H9 (cell line): Measurements from ENCODE around the gene NBDY. TPM values are rescaled to one million over a fixed set of nuclear protein-coding genes. Genes with fewer than 3 reads are reported as not detected.
A peak's percentile ranks its signal among the peaks of the same experiment; 100 is the strongest.

Source experiments
- DNase-seq: peaks from one replicate; pipeline ENCODE4 v3.0.0-alpha.2; 2017
- H2AFZ ChIP-seq: one replicate; pipeline ENCODE4 v1.6.1; 2013; ENCODE audit warnings: mild to moderate bottlenecking, low read length, control low read depth, moderate library complexity
- H2AK5ac ChIP-seq: 2 replicates; pipeline ENCODE4 v1.6.1; 2013; ENCODE audit warnings: low read length, control low read depth, mixed read lengths; ENCODE audit not compliant: insufficient read length
- H2BK120ac ChIP-seq: one replicate; pipeline ENCODE4 v1.6.1; 2013; ENCODE audit warnings: low read depth, mild to moderate bottlenecking, low read length, control low read depth, inconsistent platforms; ENCODE audit not compliant: poor library complexity, severe bottlenecking
- H2BK12ac ChIP-seq: 2 replicates; pipeline ENCODE4 v1.6.1; 2013; ENCODE audit warnings: low read length, control low read depth, mixed read lengths, low read depth; ENCODE audit not compliant: insufficient read length
- H2BK15ac ChIP-seq: 2 replicates; pipeline ENCODE4 v1.6.1; 2013; ENCODE audit warnings: low read depth, low read length, control low read depth
- H2BK20ac ChIP-seq: one replicate; pipeline ENCODE4 v1.6.1; 2013; ENCODE audit warnings: low read depth, mild to moderate bottlenecking, low read length, control low read depth, inconsistent platforms; ENCODE audit not compliant: poor library complexity, severe bottlenecking
- H2BK5ac ChIP-seq: 2 replicates; pipeline ENCODE4 v1.6.1; 2013; ENCODE audit warnings: low read length, control low read depth, mixed read lengths; ENCODE audit not compliant: insufficient read length
- H3K14ac ChIP-seq: 2 replicates; pipeline ENCODE4 v1.6.1; 2013; ENCODE audit warnings: low read length, control low read depth; ENCODE audit not compliant: insufficient read depth
- H3K18ac ChIP-seq: 2 replicates; pipeline ENCODE4 v1.6.1; 2013; ENCODE audit warnings: low read depth, mild to moderate bottlenecking, mixed read lengths, low read length, control low read depth; ENCODE audit not compliant: insufficient read length
- H3K23ac ChIP-seq: 2 replicates; pipeline ENCODE4 v1.6.1; 2013; ENCODE audit warnings: low read length, control low read depth, mixed read lengths, low read depth; ENCODE audit not compliant: insufficient read length
- H3K23me2 ChIP-seq: 2 replicates; pipeline ENCODE4 v1.6.1; 2013; ENCODE audit warnings: low read depth, mild to moderate bottlenecking, mixed read lengths, low read length, control low read depth; ENCODE audit not compliant: insufficient read length, poor library complexity, severe bottlenecking
- H3K27ac ChIP-seq: 2 replicates; pipeline ENCODE4 v1.5.1; 2013; ENCODE audit warnings: low read length, control low read depth, mixed read lengths, low read depth; ENCODE audit not compliant: insufficient read length
- H3K27me3 ChIP-seq: 2 replicates; pipeline ENCODE4 v1.6.1; 2013; ENCODE audit warnings: low read length, control low read depth, inconsistent platforms; ENCODE audit not compliant: insufficient read depth
- H3K4ac ChIP-seq: 2 replicates; pipeline ENCODE4 v1.6.1; 2013; ENCODE audit warnings: low read depth, mild to moderate bottlenecking, control low read depth, inconsistent platforms, low read length, moderate library complexity
- H3K4me1 ChIP-seq: 2 replicates; pipeline ENCODE4 v1.6.1; 2013; ENCODE audit warnings: low read length, control low read depth, inconsistent platforms; ENCODE audit not compliant: insufficient read depth
- H3K4me2 ChIP-seq: 2 replicates; pipeline ENCODE4 v1.6.1; 2013; ENCODE audit warnings: low read length, control low read depth, mixed read lengths; ENCODE audit not compliant: insufficient read length, insufficient read depth
- H3K56ac ChIP-seq: 2 replicates; pipeline ENCODE4 v1.6.1; 2013; ENCODE audit warnings: low read depth, mild to moderate bottlenecking, mixed read lengths, low read length, control low read depth; ENCODE audit not compliant: insufficient read length
- H3K79me1 ChIP-seq: 2 replicates; pipeline ENCODE4 v1.6.1; 2013; ENCODE audit warnings: low read depth, mild to moderate bottlenecking, moderate library complexity, low read length, control low read depth, inconsistent platforms; ENCODE audit not compliant: insufficient read depth, poor library complexity, severe bottlenecking
- H3K79me2 ChIP-seq: 2 replicates; pipeline ENCODE4 v1.6.1; 2013; ENCODE audit warnings: low read length, control low read depth, inconsistent platforms; ENCODE audit not compliant: insufficient read depth
- H3K9ac ChIP-seq: 2 replicates; pipeline ENCODE4 v1.6.1; 2013; ENCODE audit warnings: low read length, control low read depth, mixed read lengths; ENCODE audit not compliant: insufficient read length; ENCODE audit errors: extremely low read depth
- H3K9me3 ChIP-seq: one replicate; pipeline ENCODE4 v1.6.1; 2013; ENCODE audit warnings: low read depth, low read length, inconsistent platforms; ENCODE audit not compliant: control insufficient read depth
- H3T11ph ChIP-seq: one replicate; pipeline ENCODE4 v1.6.1; 2013; ENCODE audit warnings: mild to moderate bottlenecking, low read length, control low read depth, inconsistent platforms
- H4K20me1 ChIP-seq: one replicate; pipeline ENCODE4 v1.6.1; 2013; ENCODE audit not compliant: control insufficient read depth, insufficient read length, insufficient read depth
- H4K5ac ChIP-seq: 2 replicates; pipeline ENCODE4 v1.6.1; 2013; ENCODE audit warnings: low read depth, mild to moderate bottlenecking, mixed read lengths, low read length, control low read depth; ENCODE audit not compliant: insufficient read length
- H4K8ac ChIP-seq: replicated peaks from 2 replicates; pipeline ENCODE4 v1.6.1; 2013; ENCODE audit warnings: low read length, control low read depth, mixed read lengths, low read depth; ENCODE audit not compliant: insufficient read length
- H4K91ac ChIP-seq: 2 replicates; pipeline ENCODE4 v1.6.1; 2013; ENCODE audit warnings: low read depth, mild to moderate bottlenecking, moderate library complexity, mixed read lengths, low read length, control low read depth; ENCODE audit not compliant: insufficient read length
- H3K27ac Mint-ChIP-seq, 3 experiments: 2 replicates in 2 of 3; 3 replicates in 1 of 3; pipeline ENCODE4 v1.8.0; 2020 to 2021; ENCODE audit warnings: mixed read lengths in 3 of 3, mild to moderate bottlenecking in 1 of 3, moderate library complexity in 1 of 3
- H3K27me3 Mint-ChIP-seq: 2 replicates; pipeline ENCODE4 v1.8.0; 2021; ENCODE audit warnings: low read depth, mild to moderate bottlenecking, moderate library complexity, mixed read lengths
- H3K36me3 Mint-ChIP-seq, 3 experiments: 2 replicates in 2 of 3; 3 replicates in 1 of 3; pipeline ENCODE4 v1.8.0; 2020 to 2021; ENCODE audit warnings: low read depth in 3 of 3, mixed read lengths in 3 of 3; ENCODE audit not compliant: insufficient read depth in 1 of 3
- H3K4me1 Mint-ChIP-seq, 2 experiments: 2 replicates each; pipeline ENCODE4 v1.8.0; 2020; ENCODE audit warnings: mixed read lengths in 2 of 2
- H3K4me3 Mint-ChIP-seq, 2 experiments: 2 replicates in 1 of 2; 3 replicates in 1 of 2; pipeline ENCODE4 v1.8.0; 2020 to 2021; ENCODE audit warnings: mild to moderate bottlenecking in 2 of 2, mixed read lengths in 2 of 2, moderate library complexity in 1 of 2
- H3K9me3 Mint-ChIP-seq, 2 experiments: 2 replicates in 1 of 2; 3 replicates in 1 of 2; pipeline ENCODE4 v1.8.0; 2020; ENCODE audit warnings: mild to moderate bottlenecking in 2 of 2, mixed read lengths in 2 of 2, moderate library complexity in 1 of 2
- WGBS: extraction: QIAGEN DNeasy Blood & Tissue Kit; methylation state at CpG from one replicate; pipeline ENCODE4 v1.1.7; 2013; ENCODE audit warnings: missing lambda C conversion rate, low lambda C conversion rate, mixed read lengths; ENCODE audit not compliant: insufficient read length; ENCODE audit errors: extremely low coverage; 5-methylcytosine and 5-hydroxymethylcytosine counted together
- total RNA-seq: library from RNA; stranded (reverse); gene quantifications from 2 replicates; pipeline ENCODE4 v1.2.1, GENCODE V29; 2021
- TF ChIP-seq, protein P1 (sequence below): fragments of 200-600 bp; sonication (generic); conservative IDR thresholded peaks from 3 replicates; pipeline ENCODE4 v1.8.0; 2021; ENCODE audit warnings: antibody characterized with exemption, mild to moderate bottlenecking

The NBDY gene
- total RNA-seq, 1 experiment from 2014 or later, result 62.5 TPM

DNA sequence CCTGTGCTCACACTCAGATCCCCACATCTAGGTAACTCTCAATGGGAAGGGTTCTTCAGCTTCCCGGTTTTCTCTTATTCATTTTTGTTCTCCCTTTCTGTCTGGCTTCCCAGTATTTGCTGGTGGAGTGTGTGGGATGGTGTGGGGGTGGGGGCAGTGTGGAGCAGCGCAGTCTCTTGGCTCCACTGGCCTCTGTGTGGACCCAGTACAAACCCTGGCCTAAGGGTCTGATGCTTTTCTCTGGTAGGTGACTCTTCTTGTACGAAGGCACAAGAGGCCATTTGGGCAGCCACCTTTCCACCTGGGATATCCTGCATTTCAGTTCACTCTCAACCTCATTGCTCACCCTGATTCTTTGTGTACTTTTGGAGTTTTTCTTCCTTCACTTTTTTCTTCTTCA is 71.3 kb downstream of the NBDY start:
- no peak overlapping the region for H3K9ac ChIP-seq
- no peak overlapping the region for H2BK120ac ChIP-seq
- Mint-ChIP-seq H3K36me3 (peaks cover 10 to 30% (median 30%) of the 10 kb centered on the region in 3 experiments; a peak in 6 of 7 replicates), H3K27ac (peak overlapping the region in 1 of 3 experiments; percentile 58; a peak in 3 of 7 replicates), H3K4me3 (no peak overlapping the region; a peak in 1 of 5 replicates), H3K9me3 (peaks cover 44 to 67% of the 10 kb centered on the region in 2 experiments), H3K4me1 (peaks cover 30 to 33% of the 10 kb centered on the region in 2 experiments), H3K27me3 (no peaks in the 10 kb centered on the region; the same call in 1 of the 2 replicates)
- H2BK20ac ChIP-seq, result no peak overlapping the region
- H2BK15ac ChIP-seq, result no peak overlapping the region; the same call in 1 of the 2 replicates
- H3K4ac ChIP-seq, result no peak overlapping the region
- H3T11ph ChIP-seq, result no peak overlapping the region
- DNase-seq, result peak; percentile 19
- H3K27ac ChIP-seq, result no peak overlapping the region
- no peak overlapping the region for H4K91ac ChIP-seq
- H2BK12ac ChIP-seq, result no peak overlapping the region
- no peak overlapping the region for H3K56ac ChIP-seq
- H3K23me2 ChIP-seq, result no peaks in the 10 kb centered on the region
- no peak overlapping the region for H2BK5ac ChIP-seq
- H3K79me2 ChIP-seq, result 0 out of 2 replicates have a peak, but pooled peaks cover 2% of the 10 kb centered on the region
- no peaks in the 10 kb centered on the region for H4K20me1 ChIP-seq
- TF ChIP-seq, protein P1, sequence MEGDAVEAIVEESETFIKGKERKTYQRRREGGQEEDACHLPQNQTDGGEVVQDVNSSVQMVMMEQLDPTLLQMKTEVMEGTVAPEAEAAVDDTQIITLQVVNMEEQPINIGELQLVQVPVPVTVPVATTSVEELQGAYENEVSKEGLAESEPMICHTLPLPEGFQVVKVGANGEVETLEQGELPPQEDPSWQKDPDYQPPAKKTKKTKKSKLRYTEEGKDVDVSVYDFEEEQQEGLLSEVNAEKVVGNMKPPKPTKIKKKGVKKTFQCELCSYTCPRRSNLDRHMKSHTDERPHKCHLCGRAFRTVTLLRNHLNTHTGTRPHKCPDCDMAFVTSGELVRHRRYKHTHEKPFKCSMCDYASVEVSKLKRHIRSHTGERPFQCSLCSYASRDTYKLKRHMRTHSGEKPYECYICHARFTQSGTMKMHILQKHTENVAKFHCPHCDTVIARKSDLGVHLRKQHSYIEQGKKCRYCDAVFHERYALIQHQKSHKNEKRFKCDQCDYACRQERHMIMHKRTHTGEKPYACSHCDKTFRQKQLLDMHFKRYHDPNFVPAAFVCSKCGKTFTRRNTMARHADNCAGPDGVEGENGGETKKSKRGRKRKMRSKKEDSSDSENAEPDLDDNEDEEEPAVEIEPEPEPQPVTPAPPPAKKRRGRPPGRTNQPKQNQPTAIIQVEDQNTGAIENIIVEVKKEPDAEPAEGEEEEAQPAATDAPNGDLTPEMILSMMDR, result no peak
- no peaks in the 10 kb centered on the region for H3K79me1 ChIP-seq
- no peak overlapping the region for H3K4me2 ChIP-seq
- no peak overlapping the region for H2AFZ ChIP-seq
- no peaks in the 10 kb centered on the region for H3K9me3 ChIP-seq
- H3K18ac ChIP-seq, result no peak overlapping the region
- no peak overlapping the region for H3K23ac ChIP-seq
- no peak overlapping the region for H2AK5ac ChIP-seq
- no CpG with 5 or more reads among the region's 3 CpGs for WGBS
- H3K4me1 ChIP-seq, result peaks cover 10% of the 10 kb centered on the region; the same call in 1 of the 2 replicates
- H4K8ac ChIP-seq, result no peak overlapping the region
- no peak overlapping the region for H4K5ac ChIP-seq
- H3K14ac ChIP-seq, result no peak overlapping the region
- no peaks in the 10 kb centered on the region for H3K27me3 ChIP-seq
